Activated CD8-positive, alpha-beta T cell treated with anti-CD3 and anti-CD28 coated beads for 36 hours (primary cell): Measurements from ENCODE around the gene SETD4. TPM values are rescaled to one million over a fixed set of nuclear protein-coding genes. Genes with fewer than 3 reads are reported as not detected.

Experiments used
- ATAC-seq: fragments of 200-7000 bp; cut with Tn5 transposase; one replicate; pipeline ENCODE4 v1.10.0; 2021; ENCODE audit warnings: mild to moderate bottlenecking, moderate library complexity
- CTCF ChIA-PET: fragments of 350-600 bp; sonication (Branson Sonifier 250); formaldehyde crosslinking; loops from one replicate; lab custom pipeline; 2021; ENCODE audit warnings: antibody characterized with exemption; lab: Charles Lee
- POLR2A ChIA-PET: fragments of 350-600 bp; sonication (Branson Sonifier 250); formaldehyde crosslinking; loops from one replicate; lab custom pipeline; 2021; ENCODE audit warnings: antibody characterized with exemption; lab: Charles Lee
- DNase-seq: peaks from one replicate; pipeline ENCODE4 v3.0.0-alpha.2; 2020
- H3K27ac Mint-ChIP-seq: one replicate; pipeline ENCODE4 v1.8.0; 2021; ENCODE audit warnings: mild to moderate bottlenecking, mixed read lengths
- H3K27me3 Mint-ChIP-seq: one replicate; pipeline ENCODE4 v1.8.0; 2021; ENCODE audit warnings: mixed read lengths
- H3K36me3 Mint-ChIP-seq: one replicate; pipeline ENCODE4 v1.8.0; 2021; ENCODE audit warnings: low read depth, mixed read lengths
- H3K4me1 Mint-ChIP-seq: one replicate; pipeline ENCODE4 v1.8.0; 2021; ENCODE audit warnings: low read depth, mixed read lengths
- H3K4me3 Mint-ChIP-seq: one replicate; pipeline ENCODE4 v1.8.0; 2021; ENCODE audit warnings: mild to moderate bottlenecking, moderate library complexity, mixed read lengths
- H3K9me3 Mint-ChIP-seq: one replicate; pipeline ENCODE4 v1.8.0; 2021; ENCODE audit warnings: mixed read lengths
- CTCF ChIP-seq: fragments of 200-600 bp; IDR thresholded peaks from one replicate; pipeline ENCODE4 v1.8.0; 2022; ENCODE audit warnings: antibody characterized with exemption, mild to moderate bottlenecking
- intact Hi-C: fragments of 100-400 bp; cut with micrococcal nuclease; formaldehyde crosslinking; loops from one replicate; pipeline ENCODE4 v1.10.0; 2022
- total RNA-seq, 2 experiments: library from RNA; stranded (reverse); gene quantifications; one replicate each; pipeline ENCODE4 v1.2.3, GENCODE V29; 2021

The SETD4 gene
- total RNA-seq, 2 experiments from 2014 or later = 18.5 to 19.1 TPM

GRCh38 chr21:36069713-36070583 is 9.6 kb upstream of the SETD4 start, which contains the start of gene CBR1:
TSS of gene CBR1 (plus strand) at chr21:36070024. CDS start at chr21:36070116, 92 bp downstream.
- intact Hi-C loops = no loop called here
- peak; percentile 99 for ATAC-seq
- Mint-ChIP-seq H3K36me3 (peaks cover 44% of the 10 kb centered on the region), H3K27ac (peak within 1 kb of the TSS; percentile 89), H3K4me3 (peak within 1 kb of the TSS; percentile 84), H3K27me3 (no peaks in the 10 kb centered on the region), H3K4me1 (peaks cover 47% of the 10 kb centered on the region), H3K9me3 (peaks cover 11% of the 10 kb centered on the region)
- ChIA-PET CTCF (interaction anchor here (1.1 to 3.0 kb wide), 4 partner anchors 9 to 43 kb away, joined by 3 to 18 read pairs (median 4); partner anchors contain the start of gene SETD4), POLR2A (interaction anchor here (2.8 kb wide), 1 partner anchor 10 kb away, joined by 14 read pairs; the partner anchor contains the start of gene SETD4)
- no peak for TF ChIP-seq CTCF
- DNase-seq = peak; percentile 90

GRCh38 chr21:36068748-36069398 is 8.5 kb upstream of the SETD4 start:
- Mint-ChIP-seq H3K4me1 (peaks cover 47% of the 10 kb centered on the region), H3K4me3 (peak overlapping the region; percentile 84), H3K9me3 (peaks cover 11% of the 10 kb centered on the region), H3K27ac (peak overlapping the region; percentile 55), H3K36me3 (peaks cover 44% of the 10 kb centered on the region), H3K27me3 (no peaks in the 10 kb centered on the region)
- TF ChIP-seq CTCF = no peak
- POLR2A ChIA-PET = interaction anchor here (2.8 kb wide), 1 partner anchor 9 kb away, joined by 14 read pairs; the partner anchor contains the start of gene SETD4
- intact Hi-C loops = no loop called here
- DNase-seq = no peak
- ATAC-seq = no peak
- CTCF ChIA-PET = interaction anchor here (1.1 to 3.0 kb wide), 3 partner anchors 8 to 44 kb away, joined by 3 to 18 read pairs (median 6); partner anchors contain the start of gene SETD4

GRCh38 chr21:36065497-36066036 is 5.2 kb upstream of the SETD4 start:
- H3K27ac Mint-ChIP-seq = peak overlapping the region; percentile 10
- H3K4me1 Mint-ChIP-seq = peaks cover 28% of the 10 kb centered on the region
- ChIA-PET POLR2A (interaction anchor here (0.7 to 1.1 kb wide), 2 partner anchors 45 to 254 kb away, joined by 3 to 5 read pairs; partner anchors contain the start of gene MORC3), CTCF (interaction anchor here (0.7 to 3.3 kb wide), 3 partner anchors 47 to 61 kb away, joined by 3 to 11 read pairs (median 3); no protein-coding TSS in a partner anchor)
- H3K9me3 Mint-ChIP-seq = peaks cover 11% of the 10 kb centered on the region
- DNase-seq (peak; percentile 44), ATAC-seq (peak; percentile 19)
- H3K27me3 Mint-ChIP-seq = no peaks in the 10 kb centered on the region
- TF ChIP-seq CTCF = no peak
- intact Hi-C loops = no loop called here
- no peak overlapping the region for H3K4me3 Mint-ChIP-seq
- peaks cover 16% of the 10 kb centered on the region for H3K36me3 Mint-ChIP-seq

GRCh38 chr21:36064085-36064460 is 3.7 kb upstream of the SETD4 start:
- no peak for DNase-seq
- Mint-ChIP-seq H3K36me3 (peaks cover 4% of the 10 kb centered on the region), H3K27ac (no peak overlapping the region), H3K4me1 (peaks cover 19% of the 10 kb centered on the region), H3K27me3 (no peaks in the 10 kb centered on the region), H3K9me3 (peaks cover 5% of the 10 kb centered on the region), H3K4me3 (no peak overlapping the region)
- ChIA-PET CTCF (interaction anchor here (3.3 kb wide), 1 partner anchor 49 kb away, joined by 11 read pairs; no protein-coding TSS in a partner anchor), POLR2A (no interaction called here)
- intact Hi-C loops = no loop called here
- TF ChIP-seq CTCF = no peak
- ATAC-seq = no peak
